IgD-negative memory B cell (primary cell): ENCODE results near the gene ACSBG1. TPM values are rescaled to one million over a fixed set of nuclear protein-coding genes. Genes with fewer than 3 reads are reported as not detected.
A peak's percentile ranks its signal among the peaks of the same experiment; 100 is the strongest.

Experiments
- H3K27ac Mint-ChIP-seq, 3 donors: one replicate each; pipeline ENCODE4 v1.8.0; 2020 to 2022; ENCODE audit warnings: mild to moderate bottlenecking in 3 of 3, mixed read lengths in 3 of 3, moderate library complexity in 1 of 3
- H3K27me3 Mint-ChIP-seq: one replicate; pipeline ENCODE4 v1.8.0; 2021; ENCODE audit warnings: mixed read lengths
- H3K36me3 Mint-ChIP-seq: one replicate; pipeline ENCODE4 v1.8.0; 2020; ENCODE audit warnings: mild to moderate bottlenecking, mixed read lengths
- H3K4me1 Mint-ChIP-seq, 3 donors: one replicate each; pipeline ENCODE4 v1.8.0; 2020 to 2022; ENCODE audit warnings: mixed read lengths in 3 of 3, mild to moderate bottlenecking in 1 of 3
- H3K4me3 Mint-ChIP-seq, 4 donors: one replicate each; pipeline ENCODE4 v1.8.0; 2020 to 2022; ENCODE audit warnings: mild to moderate bottlenecking in 4 of 4, mixed read lengths in 4 of 4, moderate library complexity in 3 of 4
- H3K9me3 Mint-ChIP-seq, 3 donors: one replicate each; pipeline ENCODE4 v1.8.0; 2020 to 2021; ENCODE audit warnings: mixed read lengths in 3 of 3, mild to moderate bottlenecking in 1 of 3
- polyA plus RNA-seq: library from polyadenylated mRNA; unstranded; fragments of 300-500 nt; fragmentation: Illumina TruSeq; gene quantifications from one replicate; pipeline ENCODE4 v1.2.3, GENCODE V29; 2021

The ACSBG1 gene
- polyA plus RNA-seq = not detected

DNA sequence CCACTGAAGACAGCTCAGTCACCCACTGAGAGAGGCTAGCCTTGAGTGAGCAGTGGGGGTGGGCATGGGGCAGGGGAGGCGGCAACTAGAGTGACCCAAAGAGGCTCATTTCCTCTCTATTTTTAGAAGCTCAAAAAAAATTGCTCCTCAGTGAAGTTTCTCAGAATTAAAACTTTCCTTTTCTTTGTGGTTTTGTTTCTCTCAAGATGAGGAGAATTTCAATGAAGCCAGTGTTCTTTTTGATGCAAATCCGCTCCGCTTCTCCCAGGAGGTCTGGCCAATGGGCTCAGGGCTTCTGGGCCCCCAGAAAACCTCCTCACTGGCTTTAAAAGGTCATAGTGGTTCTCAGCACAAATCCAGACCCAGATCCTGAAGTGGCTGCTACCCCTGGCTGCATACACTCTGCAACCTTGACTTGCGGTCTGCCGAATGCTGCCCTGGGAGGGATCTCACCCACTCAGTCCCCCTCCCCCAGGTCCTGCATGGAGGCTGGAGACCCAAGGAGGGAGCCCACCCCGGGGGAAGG, at the start of gene ACSBG1:
Gene ACSBG1, minus strand, starts transcription at position 51 of the 526 bp plus-strand sequence. CDS start 64 bp downstream, outside the sequence.
- Mint-ChIP-seq H3K4me3 (no peak within 1 kb of the TSS), H3K9me3 (no peaks in the 10 kb centered on the region), H3K36me3 (no peaks in the 10 kb centered on the region), H3K27me3 (peaks cover 8% of the 10 kb centered on the region), H3K27ac (no peak within 1 kb of the TSS), H3K4me1 (no peaks in the 10 kb centered on the region)

DNA sequence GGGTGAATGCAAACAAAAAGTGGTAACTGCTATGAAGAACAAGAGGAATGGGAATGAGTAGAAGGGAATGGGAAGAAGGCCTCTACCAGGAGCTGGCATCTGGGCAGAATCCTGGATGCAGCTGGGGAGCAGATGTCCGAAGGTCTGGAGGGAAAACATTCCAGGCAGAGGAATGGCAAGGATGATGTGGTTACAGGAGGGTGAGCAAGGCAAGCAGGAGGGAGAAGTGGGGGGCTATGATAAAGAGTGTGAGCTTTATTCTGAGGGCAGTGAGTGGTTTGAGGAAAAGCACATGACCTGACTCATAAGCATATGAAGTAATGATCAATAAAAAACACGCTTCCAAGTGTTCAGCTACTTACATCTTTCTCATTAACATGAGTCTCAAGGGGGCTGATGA, 48.0 kb upstream of the ACSBG1 start:
- no peaks in the 10 kb centered on the region for H3K27me3 Mint-ChIP-seq
- peaks cover 0 to 2% (median 0%) of the 10 kb centered on the region in 3 donors for H3K4me1 Mint-ChIP-seq
- H3K9me3 Mint-ChIP-seq = no peaks in the 10 kb centered on the region
- no peak overlapping the region for H3K27ac Mint-ChIP-seq
- H3K4me3 Mint-ChIP-seq = no peak overlapping the region
- peaks cover 1% of the 10 kb centered on the region for H3K36me3 Mint-ChIP-seq

GRCh38 chr15:78280319-78281072, 46.1 kb upstream of the ACSBG1 start:
- Mint-ChIP-seq H3K36me3 (peaks cover 1% of the 10 kb centered on the region), H3K9me3 (no peaks in the 10 kb centered on the region), H3K4me3 (no peak overlapping the region), H3K4me1 (peaks cover 0 to 4% (median 0%) of the 10 kb centered on the region in 3 donors), H3K27me3 (no peaks in the 10 kb centered on the region), H3K27ac (no peak overlapping the region)

DNA sequence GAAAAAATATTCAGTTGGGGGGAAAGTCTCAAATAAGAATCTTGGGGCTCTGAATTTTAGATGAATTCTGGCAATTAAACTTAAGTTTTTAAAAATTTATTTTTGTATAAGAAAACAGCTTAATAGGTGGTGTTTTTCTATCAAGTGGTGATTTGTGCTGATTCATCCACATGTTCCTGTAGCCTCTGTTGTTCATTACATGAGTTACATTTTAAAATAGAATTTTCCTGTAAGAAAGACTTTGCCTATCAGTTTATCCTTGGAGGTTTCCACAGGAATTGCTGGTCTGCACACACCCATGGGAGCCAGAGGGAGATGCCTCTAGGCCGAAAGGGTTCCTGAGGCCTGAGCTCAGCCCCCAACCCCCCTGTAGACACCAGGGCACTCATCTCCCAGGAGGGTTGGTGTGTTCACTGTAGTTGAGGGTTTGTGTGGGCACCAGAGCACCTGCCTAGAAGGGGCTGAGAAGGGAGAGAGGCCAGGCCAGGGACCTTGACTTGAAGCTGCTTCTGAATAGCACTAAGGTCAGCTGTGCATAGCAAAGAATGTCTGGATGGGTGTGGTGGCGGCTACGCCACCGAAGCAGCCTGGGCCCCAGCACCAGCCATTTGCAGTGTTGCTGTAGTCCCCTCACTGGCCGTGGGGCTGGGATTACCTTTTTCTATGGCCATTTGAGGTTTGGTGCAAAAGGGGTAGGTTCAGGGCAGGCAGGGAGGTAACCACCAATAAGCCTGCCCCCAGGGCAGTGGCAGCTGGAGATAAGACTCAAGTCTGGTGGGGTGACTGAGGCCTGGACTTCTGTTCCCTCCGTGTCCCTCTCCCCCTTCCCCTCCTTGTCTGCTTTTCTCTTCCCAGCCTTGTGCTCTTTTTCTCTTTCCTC, 41.9 kb upstream of the ACSBG1 start:
- H3K36me3 Mint-ChIP-seq = peaks cover 4% of the 10 kb centered on the region
- no peaks in the 10 kb centered on the region for H3K27me3 Mint-ChIP-seq
- H3K27ac Mint-ChIP-seq = peak overlapping the region in 1 of 3 donors; percentile 31
- H3K4me1 Mint-ChIP-seq = peaks cover 0 to 2% (median 0%) of the 10 kb centered on the region in 3 donors
- no peaks in the 10 kb centered on the region for H3K9me3 Mint-ChIP-seq
- no peak overlapping the region for H3K4me3 Mint-ChIP-seq

DNA sequence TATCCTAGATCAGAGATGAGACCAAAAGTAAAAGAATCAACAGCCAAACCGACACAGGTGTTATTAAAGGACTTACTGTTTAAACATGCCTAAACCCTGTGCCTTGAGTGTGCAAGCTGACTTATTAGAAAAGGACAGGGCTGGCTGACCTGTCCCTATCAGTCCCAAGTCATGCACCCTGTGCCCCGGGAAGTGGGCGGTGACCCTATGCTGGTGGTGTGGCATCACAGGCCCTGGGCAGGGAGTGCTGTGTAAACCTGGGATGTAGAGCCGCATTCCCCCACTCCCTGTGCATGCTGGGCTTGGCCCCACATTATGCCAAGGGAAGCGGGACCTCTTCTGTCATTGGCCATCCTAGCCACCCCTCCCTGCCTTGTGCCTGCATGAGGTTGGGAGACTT, 40.6 kb upstream of the ACSBG1 start:
- H3K27me3 Mint-ChIP-seq = no peaks in the 10 kb centered on the region
- no peak overlapping the region for H3K27ac Mint-ChIP-seq
- H3K36me3 Mint-ChIP-seq = peaks cover 4% of the 10 kb centered on the region
- no peaks in the 10 kb centered on the region for H3K9me3 Mint-ChIP-seq
- H3K4me1 Mint-ChIP-seq = peaks cover 0 to 2% (median 0%) of the 10 kb centered on the region in 3 donors
- no peak overlapping the region for H3K4me3 Mint-ChIP-seq

- peaks cover 4% of the 10 kb centered on the region for H3K36me3 Mint-ChIP-seq
- no peak overlapping the region for H3K4me3 Mint-ChIP-seq
- peaks cover 0 to 4% (median 0%) of the 10 kb centered on the region in 3 donors for H3K4me1 Mint-ChIP-seq
Observed at GRCh38 chr15:78272776-78273175, 38.4 kb upstream of the ACSBG1 start.

GRCh38 chr15:78272316-78272715, 38.0 kb upstream of the ACSBG1 start:
- Mint-ChIP-seq H3K36me3 (peaks cover 4% of the 10 kb centered on the region), H3K9me3 (no peaks in the 10 kb centered on the region), H3K27ac (no peak overlapping the region), H3K4me1 (peaks cover 0 to 4% (median 0%) of the 10 kb centered on the region in 3 donors), H3K27me3 (no peaks in the 10 kb centered on the region), H3K4me3 (no peak overlapping the region)

More at GRCh38 chr15:78272776-78273175, 38.4 kb upstream of the ACSBG1 start:
- H3K9me3 Mint-ChIP-seq = no peaks in the 10 kb centered on the region
- H3K27ac Mint-ChIP-seq = no peak overlapping the region
- H3K27me3 Mint-ChIP-seq = no peaks in the 10 kb centered on the region

DNA sequence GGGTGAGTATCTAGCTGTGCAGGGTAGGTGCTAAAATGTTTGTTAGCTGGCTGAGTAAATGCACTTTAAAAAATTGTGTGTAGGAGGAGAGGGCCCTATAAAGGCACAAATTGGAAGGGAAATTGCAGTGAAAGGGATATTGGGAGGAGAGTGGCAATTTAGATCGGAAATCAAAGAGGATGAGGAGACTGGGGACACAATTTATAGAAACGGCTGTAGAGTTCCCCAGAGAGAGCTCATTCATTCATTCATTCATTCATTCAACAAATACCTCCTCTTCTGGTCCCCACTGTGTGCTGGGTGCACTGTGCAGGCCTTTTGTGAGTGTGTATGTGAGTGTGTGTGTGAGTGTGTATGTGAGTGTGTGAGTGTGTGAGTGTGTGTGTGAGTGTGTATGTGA, 32.4 kb upstream of the ACSBG1 start:
- H3K36me3 Mint-ChIP-seq = no peaks in the 10 kb centered on the region
- peaks cover 5 to 15% (median 11%) of the 10 kb centered on the region in 3 donors for H3K4me1 Mint-ChIP-seq
- peak overlapping the region in 1 of 4 donors; percentile 26 for H3K4me3 Mint-ChIP-seq
- H3K27me3 Mint-ChIP-seq = no peaks in the 10 kb centered on the region
- H3K9me3 Mint-ChIP-seq = no peaks in the 10 kb centered on the region
- no peak overlapping the region for H3K27ac Mint-ChIP-seq

GRCh38 chr15:78266229-78266628, 31.9 kb upstream of the ACSBG1 start:
- peak overlapping the region in 1 of 3 donors; percentile 34 for H3K27ac Mint-ChIP-seq
- peak overlapping the region in 2 of 4 donors; percentile 87 to 97 for H3K4me3 Mint-ChIP-seq
- H3K9me3 Mint-ChIP-seq = no peaks in the 10 kb centered on the region
- H3K27me3 Mint-ChIP-seq = no peaks in the 10 kb centered on the region
- H3K4me1 Mint-ChIP-seq = peaks cover 5 to 15% (median 11%) of the 10 kb centered on the region in 3 donors
- H3K36me3 Mint-ChIP-seq = no peaks in the 10 kb centered on the region

- Mint-ChIP-seq H3K4me1 (peaks cover 5 to 15% (median 11%) of the 10 kb centered on the region in 3 donors), H3K4me3 (peak overlapping the region; percentile 68 to 97 (median 86)), H3K27ac (peak overlapping the region in 2 of 3 donors; percentile 34 to 67)
Observed at GRCh38 chr15:78265752-78266224, 31.4 kb upstream of the ACSBG1 start.

GRCh38 chr15:78265137-78265460, 30.7 kb upstream of the ACSBG1 start:
- peak overlapping the region; percentile 84 to 97 (median 89) for H3K4me3 Mint-ChIP-seq
- H3K27me3 Mint-ChIP-seq = no peaks in the 10 kb centered on the region
- H3K27ac Mint-ChIP-seq = peak overlapping the region; percentile 34 to 93 (median 47)
- H3K9me3 Mint-ChIP-seq = no peaks in the 10 kb centered on the region
- no peaks in the 10 kb centered on the region for H3K36me3 Mint-ChIP-seq
- H3K4me1 Mint-ChIP-seq = peaks cover 5 to 15% (median 11%) of the 10 kb centered on the region in 3 donors

More at GRCh38 chr15:78265752-78266224, 31.4 kb upstream of the ACSBG1 start:
- no peaks in the 10 kb centered on the region for H3K27me3 Mint-ChIP-seq
- H3K9me3 Mint-ChIP-seq = no peaks in the 10 kb centered on the region
- no peaks in the 10 kb centered on the region for H3K36me3 Mint-ChIP-seq

DNA sequence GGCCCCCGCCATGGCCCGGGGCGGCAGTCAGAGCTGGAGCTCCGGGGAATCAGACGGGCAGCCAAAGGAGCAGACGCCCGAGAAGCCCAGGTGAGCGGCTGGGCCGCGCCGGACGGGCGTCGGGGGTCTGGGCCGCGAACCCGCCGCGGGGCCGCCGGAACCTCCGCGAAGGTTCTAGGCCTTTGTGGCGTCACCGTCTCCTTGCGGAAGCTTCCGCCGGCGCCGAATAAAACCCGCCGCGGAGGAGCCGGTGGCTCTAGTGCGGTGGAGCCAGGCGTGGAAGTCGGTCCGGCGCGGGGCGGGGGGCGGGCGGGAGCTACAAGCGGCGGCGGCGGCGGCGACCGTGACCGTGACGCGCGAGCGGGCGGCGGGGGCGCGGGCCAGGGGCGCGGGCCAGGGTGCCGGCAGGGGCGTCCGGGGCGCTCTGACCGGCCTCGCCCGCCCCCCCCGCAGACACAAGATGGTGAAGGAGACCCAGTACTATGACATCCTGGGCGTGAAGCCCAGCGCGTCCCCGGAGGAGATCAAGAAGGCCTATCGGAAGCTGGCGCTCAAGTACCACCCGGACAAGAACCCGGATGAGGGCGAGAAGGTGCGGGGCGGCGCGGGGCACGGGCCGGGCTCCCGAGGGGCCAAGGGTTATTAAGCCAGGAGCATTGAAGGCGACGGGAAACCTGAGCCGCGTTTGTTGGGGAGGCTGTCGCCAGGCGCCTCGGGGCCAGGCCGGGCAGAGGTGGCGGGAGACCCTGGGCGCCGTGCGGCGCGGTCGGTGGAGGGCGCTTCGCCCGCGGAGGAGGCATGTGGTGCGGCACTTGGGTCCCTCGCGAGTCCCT, 30.2 kb upstream of the ACSBG1 start, which contains the start of gene DNAJA4:
Gene DNAJA4, plus strand, starts transcription at position 259 of the 833 bp plus-strand sequence. Its CDS starts 202 bp downstream, at position 461.
- peak within 1 kb of the TSS; percentile 70 to 93 (median 88) for H3K27ac Mint-ChIP-seq
- H3K4me3 Mint-ChIP-seq = peak within 1 kb of the TSS; percentile 84 to 97 (median 89)
- H3K36me3 Mint-ChIP-seq = no peaks in the 10 kb centered on the region
- H3K9me3 Mint-ChIP-seq = no peaks in the 10 kb centered on the region
- peaks cover 5 to 15% (median 11%) of the 10 kb centered on the region in 3 donors for H3K4me1 Mint-ChIP-seq
- no peaks in the 10 kb centered on the region for H3K27me3 Mint-ChIP-seq

- Mint-ChIP-seq H3K27me3 (no peaks in the 10 kb centered on the region), H3K27ac (peak overlapping the region in 2 of 3 donors; percentile 70 to 90), H3K36me3 (no peaks in the 10 kb centered on the region), H3K4me3 (peak overlapping the region; percentile 65 to 85 (median 80)), H3K9me3 (no peaks in the 10 kb centered on the region), H3K4me1 (peaks cover 5 to 15% (median 11%) of the 10 kb centered on the region in 3 donors)
Observed at GRCh38 chr15:78263907-78264303, 29.5 kb upstream of the ACSBG1 start.

DNA sequence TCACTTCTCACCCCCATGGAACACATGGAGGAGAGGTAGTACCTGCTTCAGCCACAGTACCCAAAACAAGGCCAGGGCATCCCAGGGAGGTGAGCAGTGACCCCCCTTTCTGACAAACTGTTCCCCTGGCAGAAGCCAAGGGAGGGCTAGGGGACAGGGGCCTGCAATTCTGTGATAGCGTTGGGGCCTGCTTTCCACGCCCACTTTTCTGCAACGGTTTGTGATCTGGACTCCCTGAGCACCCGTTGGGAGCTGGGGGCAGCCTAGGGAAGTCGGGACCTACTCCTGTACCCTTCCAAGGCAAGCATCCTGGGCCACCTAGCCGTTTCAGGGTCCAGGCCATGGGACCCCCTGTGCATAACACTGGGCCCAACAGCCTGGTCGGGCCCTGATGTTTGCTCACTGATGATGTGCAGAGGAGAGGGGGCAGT, 29.0 kb upstream of the ACSBG1 start:
- Mint-ChIP-seq H3K4me3 (peak overlapping the region; percentile 76 to 85 (median 82)), H3K27ac (peak overlapping the region in 2 of 3 donors; percentile 70 to 90), H3K36me3 (no peaks in the 10 kb centered on the region), H3K9me3 (no peaks in the 10 kb centered on the region), H3K27me3 (no peaks in the 10 kb centered on the region), H3K4me1 (peaks cover 5 to 15% (median 8%) of the 10 kb centered on the region in 3 donors)
